Measurements from ENCODE around the gene C22orf31. TPM values are rescaled to one million over a fixed set of nuclear protein-coding genes. Genes with fewer than 3 reads are reported as not detected.

The C22orf31 gene
- total RNA-seq, 2 donors from 2014 or later: not detected

GRCh38 chr22:29096736-29097669 is 35.4 kb upstream of the C22orf31 start:
- WGBS, 2 donors: 56 to 66% methylated on average over 13 of the region's 13 CpGs
- Histone ChIP-seq H3K36me3 (replicated peaks in 1 of 2; ENCODE audit: insufficient read depth in 1 of 2, low read depth in 2 of 2) (no peaks in the 10 kb centered on the region), H3K9me3 (no peaks in the 10 kb centered on the region), H3K4me3 (no peak overlapping the region), H3K4me1 (peaks cover 17% of the 10 kb centered on the region), H3K27ac (peak overlapping the region in 3 of 4 donors; percentile 44 to 78 (median 62)), H3K27me3 (no peaks in the 10 kb centered on the region)
- DNase-seq: peak; percentile 22 to 75 (median 48)
- TF ChIP-seq CTCF (IDR thresholded peaks at IDR 0.05) (no peak), POLR2A (IDR thresholded peaks at IDR 0.05) (no peak)
- ATAC-seq: peak; percentile 72
- intact Hi-C loops (cut with DNase I): no loop called here

GRCh38 chr22:29095459-29095858 is 33.8 kb upstream of the C22orf31 start:
- intact Hi-C loops (cut with DNase I): no loop called here
- no peak for ATAC-seq

GRCh38 chr22:29093501-29094300 is 32.1 kb upstream of the C22orf31 start:
- DNase-seq (no peak), ATAC-seq (no peak)
- H3K9me3 ChIP-seq: no peaks in the 10 kb centered on the region
- H3K27me3 ChIP-seq: no peaks in the 10 kb centered on the region
- intact Hi-C loops (cut with DNase I): no loop called here
- H3K27ac ChIP-seq: no peak overlapping the region
- H3K36me3 ChIP-seq (replicated peaks in 1 of 2; ENCODE audit: insufficient read depth in 1 of 2, low read depth in 2 of 2): no peaks in the 10 kb centered on the region
- H3K4me3 ChIP-seq: no peak overlapping the region
- H3K4me1 ChIP-seq: peaks cover 19% of the 10 kb centered on the region
- TF ChIP-seq CTCF (IDR thresholded peaks at IDR 0.05): no peak
- TF ChIP-seq POLR2A (IDR thresholded peaks at IDR 0.05): no peak
- WGBS, 2 donors: 71 to 86% methylated on average over 4 of the region's 4 CpGs

More at GRCh38 chr22:29095459-29095858, 33.8 kb upstream of the C22orf31 start:
- TF ChIP-seq POLR2A (IDR thresholded peaks at IDR 0.05) (no peak), CTCF (IDR thresholded peaks at IDR 0.05) (no peak)
- 68 to 92% methylated on average over 2 of the region's 2 CpGs for whole genome bisulfite sequencing, 2 donors
- Histone ChIP-seq H3K4me3 (no peak overlapping the region), H3K27me3 (no peaks in the 10 kb centered on the region), H3K36me3 (replicated peaks in 1 of 2; ENCODE audit: insufficient read depth in 1 of 2, low read depth in 2 of 2) (no peaks in the 10 kb centered on the region), H3K27ac (no peak overlapping the region), H3K9me3 (no peaks in the 10 kb centered on the region), H3K4me1 (peaks cover 19% of the 10 kb centered on the region)
- DNase-seq: no peak

GRCh38 chr22:29093030-29093429 is 31.4 kb upstream of the C22orf31 start:
- 85 to 97% methylated on average over 1 of the region's 1 CpG for WGBS, 2 donors
- Histone ChIP-seq H3K4me1 (peaks cover 19% of the 10 kb centered on the region), H3K27ac (no peak overlapping the region), H3K4me3 (no peak overlapping the region), H3K27me3 (no peaks in the 10 kb centered on the region), H3K36me3 (replicated peaks in 1 of 2; ENCODE audit: insufficient read depth in 1 of 2, low read depth in 2 of 2) (no peaks in the 10 kb centered on the region), H3K9me3 (no peaks in the 10 kb centered on the region)
- intact Hi-C loops (cut with DNase I): no loop called here
- TF ChIP-seq CTCF (IDR thresholded peaks at IDR 0.05) (no peak), POLR2A (IDR thresholded peaks at IDR 0.05) (no peak)
- no peak for ATAC-seq
- DNase-seq: no peak
